ENCODE results near the gene MARK2. TPM values are rescaled to one million over a fixed set of nuclear protein-coding genes. Genes with fewer than 3 reads are reported as not detected.

MARK2 gene
- polyA plus RNA-seq, 1 of the 3 experiments (the other 2 are of a cell fraction), result 18.8 TPM

- H3K27ac ChIP-seq (ENCODE audit: low read depth in 2 of 2, low read length in 1 of 2), result no peak overlapping the region
- CTCF ChIA-PET, result interaction anchor here (0.5 to 1.2 kb wide), 2 partner anchors 17 to 36 kb away, joined by 3 to 5 read pairs; no protein-coding TSS in a partner anchor
Observed at GRCh38 chr11:63854696-63855095, 15.8 kb downstream of the MARK2 start.

More at GRCh38 chr11:63854696-63855095, 15.8 kb downstream of the MARK2 start:
- Histone ChIP-seq H3K4me1 (ENCODE audit: control insufficient read depth in 1 of 2, insufficient read depth in 2 of 2, low read depth in 1 of 2, low read length in 1 of 2) (peaks cover 0 to 8% of the 10 kb centered on the region in 2 experiments; a peak in 1 of 4 replicates), H2AFZ (ENCODE audit: low read depth) (no peak overlapping the region), H3K79me2 (ENCODE audit: insufficient read depth) (peaks cover 94% of the 10 kb centered on the region), H3K9me3 (no peaks in the 10 kb centered on the region), H3K36me3 (replicated peaks in 1 of 2; ENCODE audit: control insufficient read depth in 1 of 2, insufficient read depth in 2 of 2, low read length in 1 of 2) (no peaks in the 10 kb centered on the region), H3K4me2 (no peak overlapping the region), H3K27me3 (ENCODE audit: insufficient read depth) (no peaks in the 10 kb centered on the region), H3F3A (replicated peaks; ENCODE audit: insufficient read depth) (peaks cover 9% of the 10 kb centered on the region), H4K20me1 (ENCODE audit: insufficient read depth) (peaks cover 42% of the 10 kb centered on the region), H3K4me3 (ENCODE audit: low read depth in 2 of 2, low read length in 1 of 2) (no peak overlapping the region), H3K9ac (no peak overlapping the region), H3K9me2 (no peaks in the 10 kb centered on the region)
- TF ChIP-seq GATA2 (CRISPR knock-in tag; IDR thresholded peaks at IDR 0.05), result no peak
- TF ChIP-seq ZBTB33 (IDR thresholded peaks at IDR 0.05; ENCODE audit: borderline replicate concordance, low read depth), result no peak
- no peak for TF ChIP-seq USF2 (IDR thresholded peaks at IDR 0.05; ENCODE audit: borderline replicate concordance, low read depth, low read length)
- no peak for TF ChIP-seq EZH2phosphoT487 (IDR thresholded peaks at IDR 0.05; ENCODE audit: borderline replicate concordance, low read depth)
- TF ChIP-seq CHD2 (IDR thresholded peaks at IDR 0.05; ENCODE audit: low read length, partially characterized antibody), result no peak
- TF ChIP-seq MXI1 (IDR thresholded peaks at IDR 0.05; ENCODE audit: low read depth, low read length), result no peak
- TF ChIP-seq RFX5 (IDR thresholded peaks at IDR 0.05; ENCODE audit: low read length), result no peak
- no peak for TF ChIP-seq RXRA (IDR thresholded peaks at IDR 0.05; ENCODE audit: borderline replicate concordance, low read depth)
- no peak for TF ChIP-seq USF1 (IDR thresholded peaks at IDR 0.05; ENCODE audit: borderline replicate concordance, low read depth)
- TF ChIP-seq RCOR1 (IDR thresholded peaks at IDR 0.05; ENCODE audit: low read length), result no peak
- no peak for TF ChIP-seq ELF1 (IDR thresholded peaks at IDR 0.05)
- TF ChIP-seq EP300 (IDR thresholded peaks at IDR 0.05; ENCODE audit: borderline replicate concordance in 1 of 2, low read depth in 1 of 2, low read length in 1 of 2), result no peak
- TF ChIP-seq SMC3 (IDR thresholded peaks at IDR 0.05; ENCODE audit: low read depth, low read length), result no peak
- no peak for TF ChIP-seq POLR2AphosphoS5 (IDR thresholded peaks at IDR 0.05; ENCODE audit: low read depth, low read length)
- TF ChIP-seq NRF1 (IDR thresholded peaks at IDR 0.05; ENCODE audit: low read depth, low read length), result no peak
- no peak for TF ChIP-seq FOXM1 (IDR thresholded peaks at IDR 0.05; ENCODE audit: low read depth)
- WGBS (ENCODE audit: low lambda C conversion rate), result 95% methylated on average over 4 of the region's 4 CpGs
- DNase-seq, result no peak
- POLR2A ChIA-PET, result no interaction called here

Data from SK-N-SH (cell line).